Right cardiac atrium (tissue), 5 donors: ENCODE results near the gene TTC12. TPM values are rescaled to one million over a fixed set of nuclear protein-coding genes. Genes with fewer than 3 reads are reported as not detected.

Source experiments
- ATAC-seq, 2 donors: fragments of 200-7000 bp; cut with Tn5 transposase; one replicate each; pipeline versions ENCODE4 v1.8.0 to v1.9.1; 2020; ENCODE audit warnings: moderate library complexity in 2 of 2, mild to moderate bottlenecking in 1 of 2
- DNase-seq, 3 donors: peaks; one replicate each; pipeline ENCODE4 v3.0.0-alpha.2; 2020
- H3K27ac ChIP-seq: one replicate; pipeline ENCODE4 v1.5.1; 2013; ENCODE audit warnings: mild to moderate bottlenecking, low read length, control low read depth, moderate library complexity
- H3K27me3 ChIP-seq: one replicate; pipeline ENCODE4 v1.6.1; 2013; ENCODE audit not compliant: control insufficient read depth, insufficient read depth
- H3K4me1 ChIP-seq: one replicate; pipeline ENCODE4 v1.6.1; 2013; ENCODE audit warnings: low read length; ENCODE audit not compliant: control insufficient read depth, insufficient read depth
- H3K4me3 ChIP-seq: one replicate; pipeline ENCODE4 v1.5.1; 2013; ENCODE audit warnings: low read length, control low read depth
- H3K9me3 ChIP-seq: one replicate; pipeline ENCODE4 v1.6.1; 2013; ENCODE audit warnings: low read length; ENCODE audit not compliant: control insufficient read depth
- WGBS: extraction: QIAGEN DNeasy Blood & Tissue Kit; methylation state at CpG from one replicate; pipeline ENCODE4 v1.1.7; 2013; 5-methylcytosine and 5-hydroxymethylcytosine counted together
- intact Hi-C, 4 donors: fragments of 100-400 bp; cut with DNase I; formaldehyde crosslinking; loops; one replicate each; pipeline versions ENCODE4 v1.11.0 to v1.14.0; 2022 to 2023
- polyA plus RNA-seq: library from polyadenylated mRNA; stranded (reverse); fragments of 200-250 nt; gene quantifications from one replicate; pipeline ENCODE4 v1.2.3, GENCODE V29; 2013
- total RNA-seq, 4 donors: library from RNA; stranded (reverse); fragmentation: NEBNext Ultra II Directional; extraction: Animal tissue kit (Norgen Biotek cat#: 25700); gene quantifications; one replicate each; pipeline ENCODE4 v1.2.1, GENCODE V29; 2021
- donor health status: healthy with polysubstance abuse.
- donor health status: DM: no; HTN: yes; CAD: no.
- donor health status: DM: no; HTN: no; CAD: no.
- donor health status: DM: no; HTN: yes; CAD: no; lungs with severe emphysema.
- donor health status: DM: yes; HTN: yes; CAD: no.

Gene TTC12
- total and polyA plus RNA-seq, 5 donors, result 5.0 to 10.9 (median 5.4) TPM

GRCh38 chr11:113373981-113374560 is 59.7 kb downstream of the TTC12 start:
- 47% methylated on average over 10 of the region's 10 CpGs for WGBS

GRCh38 chr11:113375402-113375801 is 61.0 kb downstream of the TTC12 start:
- Histone ChIP-seq H3K4me3 (no peak overlapping the region), H3K27ac (no peak overlapping the region), H3K27me3 (no peaks in the 10 kb centered on the region), H3K4me1 (no peaks in the 10 kb centered on the region), H3K9me3 (no peaks in the 10 kb centered on the region)
- ATAC-seq (no peak), DNase-seq (no peak)
- WGBS, result 88% methylated on average over 5 of the region's 5 CpGs
- intact Hi-C loops, result no loop called here

More at GRCh38 chr11:113373981-113374560, 59.7 kb downstream of the TTC12 start:
- H3K27ac ChIP-seq, result no peak overlapping the region
- H3K4me3 ChIP-seq, result no peak overlapping the region
- H3K4me1 ChIP-seq, result no peaks in the 10 kb centered on the region
- no peak for DNase-seq
- H3K27me3 ChIP-seq, result no peaks in the 10 kb centered on the region
- intact Hi-C loops, result no loop called here
- H3K9me3 ChIP-seq, result no peaks in the 10 kb centered on the region
- ATAC-seq, result no peak

DNA sequence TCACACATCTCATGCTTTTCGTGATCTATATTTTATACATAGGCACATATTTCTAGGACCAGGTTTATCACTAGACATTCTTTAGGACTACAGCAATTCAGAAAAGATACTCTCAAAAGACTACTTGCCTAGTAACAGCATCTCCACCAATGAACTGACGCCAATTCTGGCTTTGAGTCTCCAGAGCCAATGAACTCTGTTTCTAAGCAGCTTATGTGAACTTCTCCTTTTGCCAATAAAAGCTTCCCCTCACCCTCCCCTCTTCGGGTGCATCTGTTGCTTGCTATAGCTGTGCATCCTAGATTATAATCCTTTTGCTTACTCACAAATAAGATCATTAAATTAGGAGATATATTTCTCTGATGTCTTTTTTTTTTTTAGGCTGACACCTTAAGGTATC is 61.8 kb downstream of the TTC12 start:
- H3K4me3 ChIP-seq, result no peak overlapping the region
- ATAC-seq, result no peak
- H3K27me3 ChIP-seq, result no peaks in the 10 kb centered on the region
- WGBS, result 21% methylated on average over 3 of the region's 3 CpGs
- intact Hi-C loops, result no loop called here
- no peak for DNase-seq
- no peak overlapping the region for H3K27ac ChIP-seq
- no peaks in the 10 kb centered on the region for H3K9me3 ChIP-seq
- no peaks in the 10 kb centered on the region for H3K4me1 ChIP-seq

GRCh38 chr11:113377681-113378412 is 63.5 kb downstream of the TTC12 start:
- Histone ChIP-seq H3K4me1 (no peaks in the 10 kb centered on the region), H3K4me3 (no peak overlapping the region), H3K27ac (no peak overlapping the region), H3K27me3 (no peaks in the 10 kb centered on the region), H3K9me3 (no peaks in the 10 kb centered on the region)
- intact Hi-C loops, result no loop called here
- ATAC-seq (no peak), DNase-seq (no peak)
- 37% methylated on average over 7 of the region's 7 CpGs for WGBS

- no peak overlapping the region for H3K4me3 ChIP-seq
- intact Hi-C loops, result no loop called here
- no peak for DNase-seq
- no peaks in the 10 kb centered on the region for H3K9me3 ChIP-seq
- WGBS, result 76% methylated on average over 1 of the region's 1 CpG
- no peaks in the 10 kb centered on the region for H3K4me1 ChIP-seq
- no peak overlapping the region for H3K27ac ChIP-seq
- no peaks in the 10 kb centered on the region for H3K27me3 ChIP-seq
- no peak for ATAC-seq
Observed at GRCh38 chr11:113378692-113379091, 64.3 kb downstream of the TTC12 start.

DNA sequence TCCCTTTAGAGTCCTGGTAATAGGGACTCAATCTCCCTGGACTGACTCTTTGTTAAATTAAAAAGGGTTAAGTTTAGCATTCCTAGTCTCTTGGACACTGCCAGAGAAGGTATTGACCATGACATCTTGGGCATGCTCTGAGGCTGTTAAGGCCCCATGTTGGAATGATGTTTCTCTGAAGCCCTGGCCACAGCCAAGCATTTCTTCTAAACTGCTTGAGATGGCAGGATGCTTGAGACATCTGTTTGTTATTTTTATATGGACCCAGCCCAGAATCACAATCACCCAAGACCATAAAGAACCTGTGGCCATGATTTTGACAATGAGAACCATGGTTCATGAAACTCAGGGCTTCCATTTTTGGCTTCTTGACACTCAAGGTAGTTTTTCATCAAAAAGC is 67.7 kb downstream of the TTC12 start:
- H3K27me3 ChIP-seq, result no peaks in the 10 kb centered on the region
- no peaks in the 10 kb centered on the region for H3K9me3 ChIP-seq
- H3K4me3 ChIP-seq, result no peak overlapping the region
- H3K4me1 ChIP-seq, result no peaks in the 10 kb centered on the region
- no peak overlapping the region for H3K27ac ChIP-seq
- DNase-seq (no peak), ATAC-seq (no peak)
- intact Hi-C loops, result no loop called here

DNA sequence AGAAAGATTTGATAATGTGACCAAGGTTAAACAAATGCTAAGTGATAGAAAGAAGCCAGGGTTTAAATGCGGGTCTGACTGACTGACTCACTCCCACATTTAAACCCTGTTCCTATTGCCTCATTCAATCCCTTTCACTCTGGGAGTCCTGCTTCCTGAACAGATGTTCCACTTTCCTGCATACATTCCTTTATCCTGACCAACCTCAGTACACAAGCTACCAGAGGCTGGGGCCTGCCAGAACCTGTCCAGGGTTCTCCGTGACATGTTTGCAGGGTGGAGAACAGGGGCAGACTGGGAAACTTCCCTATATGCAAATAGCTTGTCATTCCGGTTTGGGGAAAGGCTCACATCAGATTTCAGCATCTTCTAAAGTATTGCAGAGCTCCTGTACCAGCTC is 70.2 kb downstream of the TTC12 start:
- Histone ChIP-seq H3K4me1 (no peaks in the 10 kb centered on the region), H3K27me3 (no peaks in the 10 kb centered on the region), H3K9me3 (no peaks in the 10 kb centered on the region), H3K4me3 (no peak overlapping the region), H3K27ac (no peak overlapping the region)
- WGBS, result 60% methylated on average over 3 of the region's 3 CpGs
- intact Hi-C loops, result no loop called here
- ATAC-seq, result no peak
- no peak for DNase-seq

GRCh38 chr11:113385749-113386148 is 71.4 kb downstream of the TTC12 start:
- Histone ChIP-seq H3K4me3 (no peak overlapping the region), H3K9me3 (no peaks in the 10 kb centered on the region), H3K27me3 (no peaks in the 10 kb centered on the region), H3K27ac (no peak overlapping the region), H3K4me1 (no peaks in the 10 kb centered on the region)
- ATAC-seq (no peak), DNase-seq (no peak)
- WGBS, result 92% methylated on average over 3 of the region's 3 CpGs
- intact Hi-C loops, result no loop called here

- 82% methylated on average over 6 of the region's 6 CpGs for WGBS
- H3K4me1 ChIP-seq, result no peaks in the 10 kb centered on the region
Observed at GRCh38 chr11:113386866-113387265, 72.5 kb downstream of the TTC12 start.

DNA sequence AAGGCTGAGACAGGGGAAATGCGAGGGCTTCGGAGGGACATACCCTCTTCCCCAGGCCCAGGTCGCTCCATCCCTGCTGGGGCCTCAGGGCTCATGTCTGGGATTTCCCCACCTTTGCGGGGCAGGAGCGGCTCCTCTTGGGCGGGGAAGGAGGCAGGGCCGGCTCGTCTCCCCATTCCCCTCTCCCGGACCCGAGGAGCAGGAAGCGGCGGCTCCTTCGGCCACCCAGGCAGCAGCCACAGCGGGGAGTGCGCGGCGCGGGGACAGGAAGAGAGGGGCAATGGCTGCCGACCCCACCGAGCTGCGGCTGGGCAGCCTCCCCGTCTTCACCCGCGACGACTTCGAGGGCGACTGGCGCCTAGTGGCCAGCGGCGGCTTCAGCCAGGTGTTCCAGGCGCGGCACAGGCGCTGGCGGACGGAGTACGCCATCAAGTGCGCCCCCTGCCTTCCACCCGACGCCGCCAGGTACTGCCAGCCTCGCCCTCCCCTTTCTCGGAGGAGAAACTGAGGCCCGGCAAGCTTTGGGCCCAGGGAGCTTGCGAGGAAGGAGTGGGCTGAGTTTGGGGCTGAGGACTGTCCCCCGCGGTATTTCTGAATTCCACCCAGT is 73.3 kb downstream of the TTC12 start, which contains the start of gene ANKK1:
Gene ANKK1, plus strand, starts transcription at position 175 of the 607 bp plus-strand sequence. Its CDS starts 106 bp downstream, at position 281.
- 12% methylated on average over 46 of the region's 46 CpGs for WGBS
- no peaks in the 10 kb centered on the region for H3K9me3 ChIP-seq
- DNase-seq, result no peak
- no peak for ATAC-seq
- no peak within 1 kb of the TSS for H3K27ac ChIP-seq
- H3K27me3 ChIP-seq, result no peaks in the 10 kb centered on the region
- intact Hi-C loops, result no loop called here
- no peaks in the 10 kb centered on the region for H3K4me1 ChIP-seq
- no peak within 1 kb of the TSS for H3K4me3 ChIP-seq

More at GRCh38 chr11:113386866-113387265, 72.5 kb downstream of the TTC12 start:
- Histone ChIP-seq H3K27me3 (no peaks in the 10 kb centered on the region), H3K27ac (no peak overlapping the region), H3K4me3 (no peak overlapping the region), H3K9me3 (no peaks in the 10 kb centered on the region)
- intact Hi-C loops, result no loop called here
- ATAC-seq, result no peak
- no peak for DNase-seq

- Histone ChIP-seq H3K27ac (no peak overlapping the region), H3K4me3 (no peak overlapping the region), H3K27me3 (no peaks in the 10 kb centered on the region), H3K9me3 (no peaks in the 10 kb centered on the region), H3K4me1 (no peaks in the 10 kb centered on the region)
- intact Hi-C loops, result no loop called here
- WGBS, result 39% methylated on average over 3 of the region's 3 CpGs
- ATAC-seq (no peak), DNase-seq (no peak)
Observed at GRCh38 chr11:113389272-113389671, 74.9 kb downstream of the TTC12 start.
